MM.1S (cell line): ENCODE data around the gene F10.

Experiments used
- DNase-seq: peaks from one replicate; pipeline ENCODE4 v3.0.0-alpha.2; 2015
- H2AFZ ChIP-seq: fragments of 300-600 bp; sonication (generic); 2 replicates; pipeline ENCODE4 v1.6.0; 2016; ENCODE audit warnings: antibody characterized with exemption, low read length
- H3F3A ChIP-seq: fragments of 300-600 bp; sonication (generic); 2 replicates; pipeline ENCODE4 v1.6.1; 2016; ENCODE audit warnings: mild to moderate bottlenecking, antibody characterized with exemption, low read length, moderate library complexity, mixed read lengths; ENCODE audit not compliant: insufficient read depth
- H3K27ac ChIP-seq: fragments of 300-600 bp; sonication (generic); 2 replicates; pipeline ENCODE4 v1.5.1; 2016; ENCODE audit warnings: mild to moderate bottlenecking, low read length
- H3K27me3 ChIP-seq: fragments of 300-600 bp; sonication (generic); replicated peaks from 2 replicates; pipeline ENCODE4 v1.6.0; 2016; ENCODE audit warnings: low read length; ENCODE audit not compliant: insufficient read depth
- H3K36me3 ChIP-seq: fragments of 300-600 bp; sonication (generic); replicated peaks from 2 replicates; pipeline ENCODE4 v1.6.1; 2016; ENCODE audit warnings: mild to moderate bottlenecking, low read length, mixed read lengths; ENCODE audit not compliant: insufficient read depth
- H3K4me1 ChIP-seq: fragments of 300-600 bp; sonication (generic); 2 replicates; pipeline ENCODE4 v1.6.1; 2016; ENCODE audit warnings: low read length, mixed read lengths
- H3K4me2 ChIP-seq: fragments of 300-600 bp; sonication (generic); 2 replicates; pipeline ENCODE4 v1.6.0; 2016; ENCODE audit warnings: low read depth, low read length
- H3K4me3 ChIP-seq: fragments of 300-600 bp; sonication (generic); 2 replicates; pipeline ENCODE4 v1.5.1; 2016; ENCODE audit warnings: low read length, mixed read lengths
- H3K79me2 ChIP-seq: fragments of 300-600 bp; sonication (generic); 2 replicates; pipeline ENCODE4 v1.6.1; 2016; ENCODE audit warnings: mixed run types, low read length, mixed read lengths
- H3K9ac ChIP-seq: fragments of 300-600 bp; sonication (generic); 2 replicates; pipeline ENCODE4 v1.6.1; 2016; ENCODE audit warnings: low read length, mixed read lengths
- H3K9me2 ChIP-seq: fragments of 300-600 bp; sonication (generic); replicated peaks from 2 replicates; pipeline ENCODE4 v1.6.1; 2016; ENCODE audit warnings: mild to moderate bottlenecking, low read length, mixed read lengths; ENCODE audit not compliant: insufficient read depth
- H3K9me3 ChIP-seq: fragments of 300-600 bp; sonication (generic); replicated peaks from 2 replicates; pipeline ENCODE4 v1.6.1; 2016; ENCODE audit warnings: mild to moderate bottlenecking, low read length, mixed read lengths; ENCODE audit not compliant: insufficient read depth
- H4K20me1 ChIP-seq: fragments of 300-600 bp; sonication (generic); 2 replicates; pipeline ENCODE4 v1.6.1; 2016; ENCODE audit warnings: mild to moderate bottlenecking, low read length, moderate library complexity, mixed read lengths; ENCODE audit not compliant: insufficient read depth
- CTCF ChIP-seq: fragments of 300-600 bp; sonication (generic); IDR thresholded peaks from 2 replicates; pipeline ENCODE4 v1.5.1; 2016; ENCODE audit warnings: antibody characterized with exemption, low read length, mixed read lengths
- EZH2 ChIP-seq: fragments of 300-600 bp; sonication (generic); optimal IDR thresholded peaks from 2 replicates; pipeline ENCODE3; 2017; ENCODE audit warnings: low read depth, mild to moderate bottlenecking, antibody characterized with exemption, low read length, mixed read lengths
- EZH2phosphoT487 ChIP-seq: fragments of 300-600 bp; sonication (generic); IDR thresholded peaks from 2 replicates; pipeline ENCODE4 v1.6.1; 2018; ENCODE audit warnings: antibody characterized with exemption, low read length

F10 gene

GRCh38 chr13:113168211-113168610 lies 45.6 kb downstream of the F10 start:
- Histone ChIP-seq H3K4me1 (no peaks in the 10 kb centered on the region), H3K9me2 (no peaks in the 10 kb centered on the region), H4K20me1 (no peaks in the 10 kb centered on the region), H2AFZ (no peak overlapping the region), H3K9me3 (no peaks in the 10 kb centered on the region), H3K36me3 (no peaks in the 10 kb centered on the region), H3K79me2 (no peaks in the 10 kb centered on the region), H3K27me3 (peaks cover 5% of the 10 kb centered on the region), H3K4me3 (no peak overlapping the region), H3K27ac (no peak overlapping the region), H3K4me2 (no peak overlapping the region), H3K9ac (no peak overlapping the region), H3F3A (no peaks in the 10 kb centered on the region)
- no peak for DNase-seq
- TF ChIP-seq EZH2 (no peak), CTCF (no peak), EZH2phosphoT487 (no peak)

- Histone ChIP-seq H3K27me3 (no peaks in the 10 kb centered on the region), H3K79me2 (no peaks in the 10 kb centered on the region), H3K9ac (no peak overlapping the region), H3K36me3 (no peaks in the 10 kb centered on the region), H3K9me2 (no peaks in the 10 kb centered on the region), H3K4me1 (no peaks in the 10 kb centered on the region), H2AFZ (no peak overlapping the region), H3K4me2 (no peak overlapping the region), H3K27ac (no peak overlapping the region), H4K20me1 (no peaks in the 10 kb centered on the region), H3F3A (no peaks in the 10 kb centered on the region), H3K9me3 (no peaks in the 10 kb centered on the region), H3K4me3 (no peak overlapping the region)
- TF ChIP-seq CTCF (no peak), EZH2 (no peak)
- no peak for DNase-seq
Measured at GRCh38 chr13:113169277-113170272, 47.0 kb downstream of the F10 start.

- Histone ChIP-seq H3K4me2 (no peak overlapping the region), H3K27me3 (no peaks in the 10 kb centered on the region), H3F3A (no peaks in the 10 kb centered on the region), H3K36me3 (0 out of 2 replicates have a peak, but pooled peaks cover 3% of the 10 kb centered on the region), H2AFZ (no peak overlapping the region), H3K79me2 (no peaks in the 10 kb centered on the region), H3K27ac (no peak overlapping the region), H4K20me1 (no peaks in the 10 kb centered on the region), H3K4me3 (no peak overlapping the region), H3K9me3 (no peaks in the 10 kb centered on the region), H3K9me2 (no peaks in the 10 kb centered on the region), H3K4me1 (no peaks in the 10 kb centered on the region), H3K9ac (no peak overlapping the region)
- TF ChIP-seq EZH2phosphoT487 (no peak), EZH2 (no peak), CTCF (no peak)
- no peak for DNase-seq
Measured at GRCh38 chr13:113170511-113170910, 47.9 kb downstream of the F10 start.
